SKM-1 (cell line): Measurements from ENCODE around the gene SKIC8.

ENCODE experiments used
- DNase-seq: peaks from one replicate; lab custom pipeline; 2025; ENCODE audit not compliant: unreplicated experiment; lab: John Stamatoyannopoulos, UW

SKIC8 gene

DNA sequence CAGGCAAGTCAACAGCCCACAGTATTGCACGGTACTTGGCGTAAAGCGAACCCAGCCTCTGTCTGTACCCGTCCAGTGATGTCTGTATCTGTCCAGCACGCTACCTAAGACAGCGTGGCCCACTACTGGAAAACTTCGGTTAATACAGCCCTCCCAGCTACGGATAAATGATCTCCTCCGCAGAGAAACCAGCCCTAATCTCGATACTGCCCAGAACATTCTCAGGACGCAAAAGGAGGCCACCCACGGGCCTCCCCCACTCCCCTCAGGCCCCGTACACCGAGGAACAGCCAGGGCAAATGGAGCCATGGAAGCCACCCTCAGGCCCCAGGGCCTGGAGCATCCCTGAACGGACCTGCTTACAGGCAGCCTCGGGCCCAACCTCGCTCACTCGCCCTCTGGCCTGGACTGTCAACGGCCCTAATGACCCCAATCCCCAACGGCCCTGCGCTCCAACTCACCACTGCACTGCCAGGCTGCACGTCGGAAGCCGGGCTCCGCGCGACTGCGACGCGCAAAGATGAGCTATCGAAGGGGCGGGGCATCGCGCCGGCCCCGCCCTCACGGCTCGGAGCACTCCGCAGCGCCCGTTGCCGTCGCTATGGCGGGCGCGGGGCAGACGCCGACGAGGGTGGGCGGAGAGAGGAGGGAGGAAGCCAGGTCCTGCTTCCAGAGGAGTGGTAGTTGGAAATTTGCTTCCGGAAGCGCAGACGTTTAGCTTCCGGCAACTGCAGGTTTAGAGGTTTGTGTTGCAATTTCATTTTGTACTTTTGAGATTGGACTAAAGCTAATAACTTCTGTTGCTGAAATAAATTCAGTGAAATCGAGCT is at the start of gene SKIC8:
Gene SKIC8 (minus strand): TSS at position 509 of the 830 bp plus-strand sequence. CDS start 3,923 bp downstream, outside the sequence.
- DNase-seq, result peak; percentile 86

DNA sequence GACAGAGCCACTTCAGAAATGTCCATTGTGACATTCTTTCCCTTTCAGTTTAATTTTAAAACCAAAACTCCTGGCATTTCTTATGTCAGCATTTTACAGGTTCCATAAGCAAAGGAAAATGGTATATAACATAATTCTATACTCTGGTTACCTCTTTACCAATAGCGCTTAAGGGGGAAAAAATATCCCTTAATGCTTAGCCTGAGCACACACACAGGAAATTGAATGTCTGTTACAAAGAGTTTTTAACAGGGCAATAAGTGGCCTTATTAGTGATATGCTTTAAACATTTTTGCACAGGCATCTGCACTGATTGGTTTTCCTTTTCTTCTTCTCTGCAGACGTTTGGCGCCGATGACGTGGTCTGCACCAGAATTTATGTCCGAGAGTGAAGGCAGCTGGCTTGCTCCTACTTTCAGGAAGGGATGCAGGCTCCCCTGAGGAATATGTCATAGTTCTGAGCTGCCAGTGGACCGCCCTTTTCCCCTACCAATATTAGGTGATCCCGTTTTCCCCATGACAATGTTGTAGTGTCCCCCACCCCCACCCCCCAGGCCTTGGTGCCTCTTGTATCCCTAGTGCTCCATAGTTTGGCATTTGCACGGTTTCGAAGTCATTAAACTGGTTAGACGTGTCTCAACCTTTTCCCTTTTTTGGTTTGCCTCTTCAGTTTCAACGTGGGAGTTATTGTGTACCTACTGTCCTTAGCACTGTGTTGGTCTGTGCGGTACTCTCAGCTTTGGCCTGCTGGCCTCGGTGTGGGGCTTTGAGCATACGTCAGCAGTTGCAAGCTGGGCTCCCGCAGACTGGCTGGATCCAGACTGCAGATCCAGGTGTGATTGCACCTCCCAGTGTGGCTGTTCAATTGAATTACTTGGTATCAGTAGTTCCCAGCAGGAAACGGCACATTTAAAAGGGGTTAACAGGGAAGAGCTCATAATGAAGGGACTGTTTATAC is 48.5 kb upstream of the SKIC8 start:
- DNase-seq, result no peak

GRCh38 chr15:78345396-78346125 is 46.2 kb upstream of the SKIC8 start:
- no peak for DNase-seq

DNA sequence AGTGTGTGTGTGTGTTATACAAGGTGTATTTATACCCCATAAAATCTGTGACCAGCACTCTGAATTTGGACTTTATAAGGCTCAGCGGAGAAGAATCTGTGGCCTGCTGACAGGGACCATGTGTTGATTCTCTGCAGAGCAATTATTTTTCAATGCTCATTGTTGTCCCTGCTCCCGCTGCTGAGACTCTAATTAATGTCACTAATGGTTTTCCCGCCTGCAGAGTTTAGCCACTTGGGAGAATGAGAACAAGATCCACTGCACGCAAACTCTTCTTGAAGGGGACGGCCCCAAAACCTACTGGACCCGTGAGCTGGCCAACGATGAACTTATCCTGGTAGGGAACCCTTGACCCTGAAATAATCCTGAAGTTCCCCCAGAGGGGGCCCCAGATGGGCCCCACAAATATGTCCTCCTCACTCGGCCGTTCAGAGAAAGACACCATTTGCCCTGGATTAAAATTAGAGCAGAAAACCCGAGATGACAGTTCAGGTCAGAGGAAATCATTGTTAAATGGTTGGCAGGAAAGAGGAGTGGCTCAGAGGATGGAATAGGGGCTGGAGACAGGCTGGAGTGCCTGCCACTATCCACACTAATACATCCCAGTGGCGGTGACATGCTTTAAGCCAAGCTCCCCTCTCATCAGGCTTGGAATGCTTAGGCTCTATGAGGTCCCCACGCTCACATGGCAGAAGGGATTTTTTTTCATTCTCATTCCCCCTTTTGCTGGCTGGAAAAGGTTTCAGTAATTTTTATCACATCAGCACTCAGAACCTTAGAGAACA is 44.1 kb upstream of the SKIC8 start:
- DNase-seq, result no peak

- DNase-seq, result no peak
Measured at GRCh38 chr15:78342021-78342420, 42.6 kb upstream of the SKIC8 start.

DNA sequence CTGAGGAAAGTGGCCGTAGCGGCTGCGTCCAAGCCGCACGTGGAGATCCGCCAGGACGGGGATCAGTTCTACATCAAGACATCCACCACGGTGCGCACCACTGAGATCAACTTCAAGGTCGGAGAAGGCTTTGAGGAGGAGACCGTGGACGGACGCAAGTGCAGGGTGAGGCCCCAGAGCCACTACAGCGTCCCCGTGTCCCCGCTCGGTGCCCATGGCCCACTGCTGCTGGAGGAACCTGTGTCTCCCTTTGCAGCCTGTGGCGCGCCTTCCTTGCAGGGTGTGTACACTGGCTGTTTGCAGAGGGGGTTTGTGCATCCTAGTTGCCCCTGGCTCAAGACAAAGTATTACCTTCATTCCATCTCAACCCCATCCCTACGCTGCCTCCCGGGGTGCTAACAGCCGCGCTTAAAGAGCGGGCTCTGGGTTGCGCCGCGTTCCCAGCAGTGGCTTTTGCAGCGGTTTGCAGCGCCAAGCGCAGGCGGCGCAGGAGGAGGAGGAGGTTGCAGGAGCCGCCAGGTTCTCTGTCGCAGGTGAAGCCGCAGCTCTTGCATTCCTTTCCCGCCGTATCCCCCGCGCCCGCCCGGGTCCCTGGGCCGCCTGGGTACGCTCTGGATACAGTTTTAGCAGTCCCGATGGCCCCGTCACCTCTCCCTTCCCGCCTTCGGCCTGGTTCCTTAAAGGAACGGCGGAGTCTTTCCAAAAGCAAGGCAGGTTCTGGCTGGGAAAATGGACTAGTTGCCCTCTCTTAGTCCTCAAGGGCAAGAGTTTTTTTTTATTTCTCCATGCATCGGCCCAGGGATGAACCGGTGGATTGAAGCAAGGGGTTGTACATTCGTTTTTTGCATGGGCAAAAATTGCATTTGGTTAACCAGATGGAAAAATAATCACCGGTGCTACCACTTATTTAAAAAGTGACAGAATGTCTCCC is 41.9 kb upstream of the SKIC8 start:
- DNase-seq, result no peak

DNA sequence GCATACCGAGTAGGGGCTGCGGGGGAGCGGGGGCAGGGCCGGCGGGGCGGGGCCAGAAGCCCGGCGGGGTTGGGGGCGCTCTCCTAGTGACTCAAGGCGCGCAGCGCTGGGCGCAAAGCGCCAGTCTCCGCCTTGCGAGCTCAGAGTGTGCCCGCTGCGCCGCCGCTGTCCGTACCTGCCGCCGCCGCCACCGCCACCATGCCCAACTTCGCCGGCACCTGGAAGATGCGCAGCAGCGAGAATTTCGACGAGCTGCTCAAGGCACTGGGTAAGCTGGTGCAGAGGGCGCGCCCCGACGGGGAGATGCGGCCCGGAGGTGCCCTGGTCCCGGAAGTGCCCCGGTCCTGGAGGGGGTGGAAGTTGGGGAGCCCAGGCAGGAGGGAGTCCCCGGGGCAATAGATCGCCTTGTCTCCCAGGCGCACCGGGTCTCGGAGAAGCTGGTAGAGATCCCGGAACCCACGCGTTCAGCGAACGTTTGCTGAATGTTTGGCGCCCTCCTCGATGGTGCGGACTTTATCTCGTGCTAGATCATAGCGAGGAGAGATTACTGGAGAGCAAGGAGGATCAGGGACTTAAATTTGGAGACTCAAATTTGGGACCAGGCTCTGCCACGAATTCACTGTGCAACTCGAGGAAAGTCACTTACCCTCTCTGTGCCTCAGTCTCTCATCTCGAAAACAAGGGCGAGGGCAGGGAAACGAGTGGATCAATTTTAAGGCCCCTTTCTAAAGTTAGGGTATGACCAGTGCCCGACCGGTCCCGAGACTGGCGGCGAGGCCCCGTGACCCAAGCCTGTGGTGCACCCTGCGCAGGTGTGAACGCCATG is 41.0 kb upstream of the SKIC8 start, which contains the start of gene CRABP1:
Gene CRABP1 (plus strand): TSS at position 123 of the 826 bp plus-strand sequence. CDS start 76 bp downstream, at position 199.
- DNase-seq, result no peak

- no peak for DNase-seq
Measured at GRCh38 chr15:78339559-78339958, 40.1 kb upstream of the SKIC8 start.

GRCh38 chr15:78338781-78339180 is 39.4 kb upstream of the SKIC8 start:
- DNase-seq, result no peak

DNA sequence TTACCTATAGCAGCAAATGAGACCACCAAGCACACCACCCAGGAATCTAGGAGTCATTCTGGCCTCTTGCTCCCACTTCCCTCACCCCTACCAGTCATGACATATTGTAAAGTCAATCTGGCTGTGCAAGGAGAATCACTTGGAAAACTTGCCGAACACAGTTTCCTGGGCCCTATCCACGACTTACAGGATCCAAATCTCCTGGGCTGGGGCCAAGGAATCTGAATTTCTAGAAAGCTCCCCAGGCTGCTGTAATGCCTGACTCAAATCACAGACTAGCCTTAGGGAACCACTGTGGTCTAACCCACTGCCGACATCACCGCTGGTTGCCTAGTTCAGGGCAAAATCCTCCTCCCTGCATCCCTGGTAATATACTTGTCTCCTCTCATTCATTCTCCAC is 36.6 kb upstream of the SKIC8 start:
- DNase-seq, result no peak

- DNase-seq, result no peak
Measured at GRCh38 chr15:78334845-78335244, 35.4 kb upstream of the SKIC8 start.

DNA sequence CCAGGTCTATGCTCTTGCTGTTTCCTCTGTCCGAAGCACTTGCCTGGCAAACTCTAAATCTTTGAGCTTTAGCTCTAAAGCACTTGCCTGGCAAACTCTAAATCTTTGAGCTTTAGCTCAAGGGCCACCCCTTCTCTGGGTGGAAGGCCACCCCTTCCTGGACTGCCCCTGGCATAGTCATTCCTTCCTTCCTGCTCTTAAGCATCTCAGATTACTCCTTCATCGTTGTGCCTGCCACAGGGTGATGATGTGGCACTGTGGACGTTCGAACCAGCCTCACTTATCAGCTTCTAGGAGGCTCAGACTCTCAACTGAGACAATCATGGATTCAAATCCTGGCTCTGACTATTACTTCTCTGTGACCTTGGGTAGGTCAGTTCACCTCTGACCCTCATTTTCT is 30.2 kb upstream of the SKIC8 start:
- no peak for DNase-seq

- DNase-seq, result no peak
Measured at GRCh38 chr15:78327466-78327865, 28.1 kb upstream of the SKIC8 start.

- DNase-seq, result no peak
Measured at GRCh38 chr15:78325092-78325843, 25.9 kb upstream of the SKIC8 start.

DNA sequence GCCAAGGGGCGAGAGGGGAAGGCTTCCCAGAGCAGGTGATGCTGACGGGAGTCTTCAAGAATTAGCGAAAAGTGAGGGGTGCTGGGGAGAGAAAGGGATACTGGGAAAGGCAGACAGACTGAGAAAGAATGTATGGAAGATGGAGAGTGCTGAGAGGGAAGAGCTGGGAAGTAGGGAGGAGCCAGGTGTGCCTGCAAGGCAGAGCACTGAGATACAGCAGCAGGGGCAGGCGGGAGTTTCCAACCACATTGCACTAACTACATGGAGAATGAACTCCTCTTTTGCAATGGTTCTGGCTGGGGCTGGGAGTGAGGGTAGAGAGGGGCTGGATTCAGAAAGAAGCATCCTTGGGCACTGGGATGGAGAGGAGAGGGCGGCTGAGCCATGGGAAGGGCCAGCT is 24.7 kb upstream of the SKIC8 start:
- no peak for DNase-seq

GRCh38 chr15:78323693-78324092 is 24.3 kb upstream of the SKIC8 start:
- DNase-seq, result no peak

- DNase-seq, result no peak
Measured at GRCh38 chr15:78322724-78323521, 23.5 kb upstream of the SKIC8 start.
